Left ventricle myocardium inferior (tissue), 1 donor: ENCODE measurements around the gene CXorf65. TPM values are rescaled to one million over a fixed set of nuclear protein-coding genes. Genes with fewer than 3 reads are reported as not detected.

Experiments
- DNase-seq: peaks from one replicate; pipeline ENCODE4 v3.0.0-alpha.2; 2020
- H3K27ac ChIP-seq: fragments of 200-600 bp; replicated peaks from 2 replicates; pipeline ENCODE4 v1.8.0; 2021
- H3K27me3 ChIP-seq: fragments of 200-600 bp; 2 replicates; pipeline ENCODE4 v1.8.0; 2021; ENCODE audit warnings: low read depth
- H3K36me3 ChIP-seq: fragments of 200-600 bp; 2 replicates; pipeline ENCODE4 v1.8.0; 2021
- H3K4me1 ChIP-seq: fragments of 200-600 bp; 2 replicates; pipeline ENCODE4 v1.8.0; 2021
- H3K4me3 ChIP-seq: fragments of 200-600 bp; 2 replicates; pipeline ENCODE4 v1.8.0; 2021; ENCODE audit warnings: mild to moderate bottlenecking, moderate library complexity
- H3K9me3 ChIP-seq: fragments of 200-600 bp; replicated peaks from 2 replicates; pipeline ENCODE4 v1.8.0; 2021
- intact Hi-C: fragments of 100-400 bp; cut with micrococcal nuclease; formaldehyde crosslinking; loops from one replicate; pipeline ENCODE4 v1.11.0; 2022
- total RNA-seq: library from RNA; stranded (reverse); fragmentation: NEBNext Ultra II Directional; extraction: Animal tissue kit (Norgen Biotek cat#: 25700); gene quantifications from one replicate; pipeline ENCODE4 v1.2.1, GENCODE V29; 2021
- TF ChIP-seq, protein P1 (sequence below): fragments of 200-600 bp; IDR thresholded peaks from 2 replicates; pipeline ENCODE4 v1.8.0; 2021; ENCODE audit warnings: antibody characterized with exemption, mild to moderate bottlenecking, borderline replicate concordance
- donor health status: DM: no; HTN: yes; CAD: no; lungs with severe emphysema.

CXorf65 gene
- total RNA-seq, 1 donor from 2014 or later = not detected

DNA sequence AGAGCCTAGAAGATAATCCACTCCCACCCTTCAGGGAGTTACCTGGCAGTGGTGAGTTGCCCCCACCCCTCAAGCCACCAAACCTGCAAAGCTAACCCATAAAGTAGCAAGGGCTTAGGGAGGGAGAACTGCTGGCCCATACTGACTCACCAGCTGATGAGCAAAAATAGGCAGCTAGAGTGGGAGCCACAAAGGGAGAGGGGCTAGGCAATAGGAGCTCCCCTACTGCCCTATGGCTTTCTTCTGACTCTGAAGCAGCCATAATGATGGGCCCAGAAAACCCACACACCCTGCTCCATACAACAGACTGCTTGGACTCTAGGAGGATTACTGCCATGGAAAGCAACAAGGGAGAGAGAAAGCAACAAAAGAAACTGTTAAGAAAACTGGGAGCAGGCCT lies 46.4 kb downstream of the CXorf65 start:
- TF ChIP-seq, protein P1, sequence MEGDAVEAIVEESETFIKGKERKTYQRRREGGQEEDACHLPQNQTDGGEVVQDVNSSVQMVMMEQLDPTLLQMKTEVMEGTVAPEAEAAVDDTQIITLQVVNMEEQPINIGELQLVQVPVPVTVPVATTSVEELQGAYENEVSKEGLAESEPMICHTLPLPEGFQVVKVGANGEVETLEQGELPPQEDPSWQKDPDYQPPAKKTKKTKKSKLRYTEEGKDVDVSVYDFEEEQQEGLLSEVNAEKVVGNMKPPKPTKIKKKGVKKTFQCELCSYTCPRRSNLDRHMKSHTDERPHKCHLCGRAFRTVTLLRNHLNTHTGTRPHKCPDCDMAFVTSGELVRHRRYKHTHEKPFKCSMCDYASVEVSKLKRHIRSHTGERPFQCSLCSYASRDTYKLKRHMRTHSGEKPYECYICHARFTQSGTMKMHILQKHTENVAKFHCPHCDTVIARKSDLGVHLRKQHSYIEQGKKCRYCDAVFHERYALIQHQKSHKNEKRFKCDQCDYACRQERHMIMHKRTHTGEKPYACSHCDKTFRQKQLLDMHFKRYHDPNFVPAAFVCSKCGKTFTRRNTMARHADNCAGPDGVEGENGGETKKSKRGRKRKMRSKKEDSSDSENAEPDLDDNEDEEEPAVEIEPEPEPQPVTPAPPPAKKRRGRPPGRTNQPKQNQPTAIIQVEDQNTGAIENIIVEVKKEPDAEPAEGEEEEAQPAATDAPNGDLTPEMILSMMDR = no peak
- no peak overlapping the region for H3K4me3 ChIP-seq
- H3K4me1 ChIP-seq = no peaks in the 10 kb centered on the region
- no peaks in the 10 kb centered on the region for H3K27me3 ChIP-seq
- no peak for DNase-seq
- no peak overlapping the region for H3K27ac ChIP-seq
- H3K36me3 ChIP-seq = peaks cover 29% of the 10 kb centered on the region
- H3K9me3 ChIP-seq = no peaks in the 10 kb centered on the region
- intact Hi-C loops = no loop called here

DNA sequence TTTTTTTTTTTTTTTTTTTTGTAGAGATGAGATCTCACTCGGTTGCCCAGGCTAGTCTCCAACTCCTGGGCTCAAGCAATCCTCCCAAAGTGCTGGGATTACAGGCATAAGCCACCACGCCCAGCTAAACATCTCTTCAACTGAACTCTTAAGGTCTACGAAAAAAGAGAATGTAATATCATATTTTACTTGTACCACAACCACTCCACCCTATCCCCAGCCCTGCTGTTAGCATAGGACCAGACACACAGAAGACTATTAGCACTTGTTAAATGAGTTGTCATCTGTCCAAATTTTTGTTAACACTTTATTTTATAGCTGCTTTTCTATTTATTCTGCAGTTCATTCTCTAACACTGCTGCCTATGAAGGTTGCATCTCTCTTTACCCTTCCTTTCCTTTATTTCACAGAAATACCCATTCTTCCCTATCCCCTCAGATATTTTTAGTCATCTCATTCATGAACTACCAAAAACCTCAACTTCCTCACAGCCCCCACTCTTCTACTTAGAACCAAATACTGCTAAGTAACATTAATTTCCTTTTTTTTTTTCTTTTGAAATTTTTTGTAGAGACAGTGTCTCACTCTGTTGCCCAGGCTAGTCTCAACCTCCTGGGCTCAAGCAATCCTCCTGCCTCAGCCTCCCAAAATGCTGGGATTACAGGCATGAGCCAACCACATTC lies 48.6 kb downstream of the CXorf65 start:
- DNase-seq = no peak
- Histone ChIP-seq H3K9me3 (no peaks in the 10 kb centered on the region), H3K4me1 (no peaks in the 10 kb centered on the region), H3K4me3 (no peak overlapping the region), H3K27ac (no peak overlapping the region), H3K36me3 (peaks cover 29% of the 10 kb centered on the region), H3K27me3 (no peaks in the 10 kb centered on the region)
- intact Hi-C loops = no loop called here
- TF ChIP-seq, protein P1 = no peak

DNA sequence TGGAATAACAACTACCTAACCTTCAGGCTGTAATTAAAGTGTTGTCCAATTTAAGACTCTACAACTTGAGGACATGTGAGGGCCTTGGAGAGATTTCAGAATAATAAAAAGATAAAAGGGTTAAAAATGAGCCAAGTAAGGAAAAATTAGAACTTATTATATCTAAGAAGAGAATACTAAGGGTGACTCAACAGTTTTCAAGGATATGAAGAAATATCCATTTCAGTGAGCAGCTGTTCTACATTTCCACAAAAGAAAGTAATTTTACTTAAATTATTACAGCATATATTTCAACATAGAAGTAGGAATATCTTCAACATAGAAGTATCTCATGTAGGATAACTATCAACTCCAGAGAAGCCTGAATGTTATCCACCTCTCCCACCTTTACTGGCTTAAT lies 49.7 kb downstream of the CXorf65 start:
- intact Hi-C loops = no loop called here

More for the DNA sequence above, 49.7 kb downstream of the CXorf65 start:
- TF ChIP-seq, protein P1 = no peak
- no peak overlapping the region for H3K4me3 ChIP-seq
- H3K4me1 ChIP-seq = peaks cover 4% of the 10 kb centered on the region
- peaks cover 26% of the 10 kb centered on the region for H3K36me3 ChIP-seq
- H3K9me3 ChIP-seq = no peaks in the 10 kb centered on the region
- no peak overlapping the region for H3K27ac ChIP-seq
- DNase-seq = no peak
- no peaks in the 10 kb centered on the region for H3K27me3 ChIP-seq

Other genes starting within 250 kb of the CXorf65 start
- not detected for gene TEX11, start 198.0 kb downstream of the CXorf65 start, total RNA-seq
- gene SLC7A3, start 175.6 kb downstream of the CXorf65 start, total RNA-seq = not detected
- gene SNX12, start 38.4 kb downstream of the CXorf65 start, total RNA-seq = 42.7 TPM
- 39.5 TPM for gene FOXO4, start 10.9 kb downstream of the CXorf65 start, total RNA-seq
- 0.99 TPM for gene IL2RG, start 4.8 kb upstream of the CXorf65 start, total RNA-seq
- 23.2 TPM for gene MED12, start 11.9 kb upstream of the CXorf65 start, total RNA-seq
- 0.41 TPM for gene NLGN3, start 38.1 kb upstream of the CXorf65 start, total RNA-seq
- gene GJB1, start 116.5 kb upstream of the CXorf65 start, total RNA-seq = not detected
- gene ZMYM3, start 147.4 kb upstream of the CXorf65 start, total RNA-seq = 14.3 TPM
- 99.2 TPM for gene NONO, start 176.9 kb upstream of the CXorf65 start, total RNA-seq
- gene ITGB1BP2, start 195.0 kb upstream of the CXorf65 start, total RNA-seq = 111 TPM